Astrocyte of the cerebellum (primary cell): Measurements from ENCODE around the gene C12orf42.

Source experiments
- DNase-seq: peaks from one replicate; pipeline ENCODE4 v3.0.0-alpha.2; 2011; ENCODE audit warnings: low read depth
- H3K4me3 ChIP-seq: 2 replicates; pipeline ENCODE4 v1.5.1; 2011; ENCODE audit warnings: mild to moderate bottlenecking, low read depth, low read length, moderate library complexity
- in situ Hi-C: cut with HindIII; loops from 2 replicates; pipeline ENCODE4 v1.10.0; 2017; ENCODE audit warnings: low sequenced_read_pairs
- TF ChIP-seq, protein P1 (sequence below): IDR thresholded peaks from 2 replicates; pipeline ENCODE4 v1.5.1; 2012; ENCODE audit warnings: low read length, low read depth, moderate library complexity, mild to moderate bottlenecking; ENCODE audit errors: missing control alignments

C12orf42 gene

GRCh38 chr12:103303484-103303883 is 192.3 kb downstream of the C12orf42 start:
- TF ChIP-seq, protein P1, sequence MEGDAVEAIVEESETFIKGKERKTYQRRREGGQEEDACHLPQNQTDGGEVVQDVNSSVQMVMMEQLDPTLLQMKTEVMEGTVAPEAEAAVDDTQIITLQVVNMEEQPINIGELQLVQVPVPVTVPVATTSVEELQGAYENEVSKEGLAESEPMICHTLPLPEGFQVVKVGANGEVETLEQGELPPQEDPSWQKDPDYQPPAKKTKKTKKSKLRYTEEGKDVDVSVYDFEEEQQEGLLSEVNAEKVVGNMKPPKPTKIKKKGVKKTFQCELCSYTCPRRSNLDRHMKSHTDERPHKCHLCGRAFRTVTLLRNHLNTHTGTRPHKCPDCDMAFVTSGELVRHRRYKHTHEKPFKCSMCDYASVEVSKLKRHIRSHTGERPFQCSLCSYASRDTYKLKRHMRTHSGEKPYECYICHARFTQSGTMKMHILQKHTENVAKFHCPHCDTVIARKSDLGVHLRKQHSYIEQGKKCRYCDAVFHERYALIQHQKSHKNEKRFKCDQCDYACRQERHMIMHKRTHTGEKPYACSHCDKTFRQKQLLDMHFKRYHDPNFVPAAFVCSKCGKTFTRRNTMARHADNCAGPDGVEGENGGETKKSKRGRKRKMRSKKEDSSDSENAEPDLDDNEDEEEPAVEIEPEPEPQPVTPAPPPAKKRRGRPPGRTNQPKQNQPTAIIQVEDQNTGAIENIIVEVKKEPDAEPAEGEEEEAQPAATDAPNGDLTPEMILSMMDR, result no peak

DNA sequence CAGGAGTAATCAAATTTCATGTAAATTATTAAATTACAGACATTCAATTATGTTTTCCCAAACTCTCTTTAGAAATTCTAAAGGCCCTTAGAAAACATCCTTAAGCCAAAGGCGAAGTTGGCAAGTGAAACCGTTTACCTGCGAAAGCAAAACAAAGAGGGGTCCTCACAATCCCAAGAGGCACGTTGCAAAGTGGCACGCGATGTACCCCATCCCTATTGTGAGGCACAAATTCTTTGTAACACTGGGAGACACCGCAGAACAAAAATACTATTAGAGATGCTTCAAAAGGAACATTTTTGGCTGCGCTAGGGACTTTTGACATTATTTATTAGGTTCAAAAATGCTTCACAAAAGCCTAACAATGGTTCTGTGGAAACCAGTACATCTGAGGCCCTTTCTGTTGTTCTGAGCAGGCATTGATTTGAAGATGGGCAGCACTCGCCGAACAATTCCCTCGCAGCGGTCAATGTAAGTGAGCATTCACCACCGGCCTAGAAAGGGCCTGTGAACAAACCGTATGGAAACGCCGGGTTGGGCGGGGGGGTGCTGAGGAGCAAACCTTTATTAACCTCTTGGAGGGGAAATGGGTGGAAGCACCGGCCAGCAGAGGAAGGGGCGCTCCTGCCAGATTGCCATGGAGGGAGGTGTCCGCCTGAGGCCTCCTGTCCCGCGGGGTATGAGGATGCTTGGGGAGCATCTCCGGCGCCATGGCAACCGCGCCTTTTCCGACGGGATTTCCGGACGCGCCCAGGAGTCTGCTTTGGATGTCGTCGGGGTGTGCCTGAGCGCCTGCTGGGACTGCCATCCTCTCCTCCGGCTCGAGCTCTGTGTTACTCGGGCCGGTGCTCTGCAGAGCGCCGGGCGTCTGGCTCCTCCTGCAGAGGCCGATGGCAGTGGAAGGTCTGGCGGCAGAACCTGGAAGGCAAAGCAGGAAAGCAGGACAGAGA is 193.9 kb downstream of the C12orf42 start:
- DNase-seq, result no peak
- TF ChIP-seq, protein P1, result no peak
- H3K4me3 ChIP-seq, result no peak overlapping the region
- in situ Hi-C loops, result no loop called here

More at GRCh38 chr12:103303484-103303883, 192.3 kb downstream of the C12orf42 start:
- in situ Hi-C loops, result no loop called here
- no peak overlapping the region for H3K4me3 ChIP-seq
- no peak for DNase-seq

DNA sequence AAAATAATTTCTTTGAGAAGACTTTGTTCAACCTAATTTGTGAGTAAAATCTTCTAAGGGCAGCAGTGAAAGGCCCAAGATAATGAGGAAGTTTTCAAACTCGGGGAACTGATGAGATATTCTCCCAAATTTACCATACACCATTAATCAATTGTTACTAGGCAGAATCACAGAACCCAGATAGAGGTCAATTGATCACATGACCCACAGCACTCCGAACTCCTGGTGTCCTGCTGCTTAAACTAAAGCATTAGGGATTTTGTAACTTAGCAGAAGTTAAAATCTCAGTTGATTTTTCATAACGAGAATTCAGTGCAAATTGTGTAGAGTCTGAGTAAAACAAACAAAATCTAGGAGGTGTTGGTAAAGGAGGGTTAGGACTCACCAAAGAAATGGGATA is 207.8 kb downstream of the C12orf42 start:
- no peak for DNase-seq
- TF ChIP-seq, protein P1, result no peak
- in situ Hi-C loops, result no loop called here
- no peak overlapping the region for H3K4me3 ChIP-seq

DNA sequence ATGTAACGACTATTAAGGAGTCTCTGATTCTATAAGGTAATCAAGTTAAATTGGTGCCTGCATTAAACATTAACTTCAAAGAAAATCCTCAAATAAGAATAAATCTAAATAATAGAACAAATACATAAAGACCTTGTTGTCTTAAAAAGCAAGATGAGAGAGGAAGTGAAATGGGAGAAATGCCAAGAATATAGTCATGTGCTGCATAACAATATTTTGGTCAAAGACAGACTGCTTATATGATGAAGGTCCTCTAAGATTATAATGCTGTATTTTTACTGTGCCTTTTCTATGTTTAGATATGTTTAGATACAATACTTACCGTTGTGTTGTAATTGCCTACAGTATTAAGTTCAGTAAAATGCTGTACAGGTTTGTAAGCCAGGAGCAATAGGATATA is 213.6 kb downstream of the C12orf42 start:
- H3K4me3 ChIP-seq, result no peak overlapping the region
- no peak for DNase-seq
- TF ChIP-seq, protein P1, result no peak
- in situ Hi-C loops, result no loop called here

DNA sequence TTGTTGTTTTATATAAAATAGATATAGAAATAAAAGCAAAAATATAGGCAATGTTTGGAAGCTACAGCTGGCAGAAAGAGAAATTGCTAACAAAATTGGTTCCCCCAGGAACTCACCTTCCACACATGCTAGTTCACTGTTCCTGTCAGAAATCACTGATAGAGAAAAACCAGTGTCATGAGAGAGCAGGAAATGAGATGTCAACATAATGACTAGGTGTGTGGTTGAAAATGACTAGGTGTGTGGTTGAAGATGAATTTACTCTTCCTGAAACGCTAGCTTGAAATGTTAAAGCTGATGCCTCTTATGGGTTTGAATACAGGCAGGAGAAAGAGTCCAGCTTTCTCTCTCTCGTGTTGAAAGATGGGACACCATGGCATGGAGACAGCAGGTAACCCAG is 216.3 kb downstream of the C12orf42 start:
- TF ChIP-seq, protein P1, result no peak
- no peak for DNase-seq
- in situ Hi-C loops, result no loop called here
- no peak overlapping the region for H3K4me3 ChIP-seq

- in situ Hi-C loops, result no loop called here
- TF ChIP-seq, protein P1, result no peak
Observed at GRCh38 chr12:103278329-103278728, 217.4 kb downstream of the C12orf42 start.

More at GRCh38 chr12:103278329-103278728, 217.4 kb downstream of the C12orf42 start:
- no peak for DNase-seq
- H3K4me3 ChIP-seq, result no peak overlapping the region
